Panc1 (cell line): Measurements from ENCODE around the gene MKLN1.

Source experiments
- CTCF ChIP-seq: fragments of 450-650 bp; IDR thresholded peaks from 2 replicates; pipeline ENCODE4 v1.5.1; 2017; ENCODE audit warnings: mild to moderate bottlenecking
- POLR2AphosphoS5 ChIP-seq: IDR thresholded peaks from 2 replicates; pipeline ENCODE4 v1.6.1; 2012; ENCODE audit warnings: mild to moderate bottlenecking, low read depth, low read length, moderate library complexity
- SIN3A ChIP-seq: IDR thresholded peaks from 2 replicates; pipeline ENCODE4 v1.6.1; 2012; ENCODE audit warnings: low read depth, mild to moderate bottlenecking, low read length, moderate library complexity, borderline replicate concordance; ENCODE audit not compliant: insufficient read depth
- TCF7L2 ChIP-seq: IDR thresholded peaks from 2 replicates; pipeline ENCODE4 v1.6.1; 2011; ENCODE audit warnings: mild to moderate bottlenecking, low read depth, low read length, inconsistent platforms
- TF ChIP-seq, protein P1 (sequence below), 2 experiments: IDR thresholded peaks; 2 replicates each; pipeline ENCODE4 v1.6.1; 2011 to 2012; ENCODE audit warnings: low read depth in 2 of 2, control low read depth in 1 of 2, low read length in 1 of 2, mild to moderate bottlenecking in 1 of 2, moderate library complexity in 1 of 2; ENCODE audit not compliant: insufficient read depth in 1 of 2

- TF ChIP-seq CTCF = no peak
- no peak for TF ChIP-seq POLR2AphosphoS5
- TF ChIP-seq, protein P1, sequence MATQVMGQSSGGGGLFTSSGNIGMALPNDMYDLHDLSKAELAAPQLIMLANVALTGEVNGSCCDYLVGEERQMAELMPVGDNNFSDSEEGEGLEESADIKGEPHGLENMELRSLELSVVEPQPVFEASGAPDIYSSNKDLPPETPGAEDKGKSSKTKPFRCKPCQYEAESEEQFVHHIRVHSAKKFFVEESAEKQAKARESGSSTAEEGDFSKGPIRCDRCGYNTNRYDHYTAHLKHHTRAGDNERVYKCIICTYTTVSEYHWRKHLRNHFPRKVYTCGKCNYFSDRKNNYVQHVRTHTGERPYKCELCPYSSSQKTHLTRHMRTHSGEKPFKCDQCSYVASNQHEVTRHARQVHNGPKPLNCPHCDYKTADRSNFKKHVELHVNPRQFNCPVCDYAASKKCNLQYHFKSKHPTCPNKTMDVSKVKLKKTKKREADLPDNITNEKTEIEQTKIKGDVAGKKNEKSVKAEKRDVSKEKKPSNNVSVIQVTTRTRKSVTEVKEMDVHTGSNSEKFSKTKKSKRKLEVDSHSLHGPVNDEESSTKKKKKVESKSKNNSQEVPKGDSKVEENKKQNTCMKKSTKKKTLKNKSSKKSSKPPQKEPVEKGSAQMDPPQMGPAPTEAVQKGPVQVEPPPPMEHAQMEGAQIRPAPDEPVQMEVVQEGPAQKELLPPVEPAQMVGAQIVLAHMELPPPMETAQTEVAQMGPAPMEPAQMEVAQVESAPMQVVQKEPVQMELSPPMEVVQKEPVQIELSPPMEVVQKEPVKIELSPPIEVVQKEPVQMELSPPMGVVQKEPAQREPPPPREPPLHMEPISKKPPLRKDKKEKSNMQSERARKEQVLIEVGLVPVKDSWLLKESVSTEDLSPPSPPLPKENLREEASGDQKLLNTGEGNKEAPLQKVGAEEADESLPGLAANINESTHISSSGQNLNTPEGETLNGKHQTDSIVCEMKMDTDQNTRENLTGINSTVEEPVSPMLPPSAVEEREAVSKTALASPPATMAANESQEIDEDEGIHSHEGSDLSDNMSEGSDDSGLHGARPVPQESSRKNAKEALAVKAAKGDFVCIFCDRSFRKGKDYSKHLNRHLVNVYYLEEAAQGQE (IDR thresholded peaks at IDR 0.05; ENCODE audit: insufficient read depth in 1 of 2, low read depth in 2 of 2, low read length in 1 of 2) = no peak
- no peak for TF ChIP-seq TCF7L2
- no peak for TF ChIP-seq SIN3A
Observed at GRCh38 chr7:131544449-131545301, 217.0 kb downstream of the MKLN1 start.
